ENCODE data around the gene PIGU. TPM values are rescaled to one million over a fixed set of nuclear protein-coding genes. Genes with fewer than 3 reads are reported as not detected.
"Not testable (repeated sequence)": the region's sequence is repeated elsewhere in the genome, so short reads cannot be mapped to it uniquely, and the experiment has no call there.

PIGU gene, protein sequence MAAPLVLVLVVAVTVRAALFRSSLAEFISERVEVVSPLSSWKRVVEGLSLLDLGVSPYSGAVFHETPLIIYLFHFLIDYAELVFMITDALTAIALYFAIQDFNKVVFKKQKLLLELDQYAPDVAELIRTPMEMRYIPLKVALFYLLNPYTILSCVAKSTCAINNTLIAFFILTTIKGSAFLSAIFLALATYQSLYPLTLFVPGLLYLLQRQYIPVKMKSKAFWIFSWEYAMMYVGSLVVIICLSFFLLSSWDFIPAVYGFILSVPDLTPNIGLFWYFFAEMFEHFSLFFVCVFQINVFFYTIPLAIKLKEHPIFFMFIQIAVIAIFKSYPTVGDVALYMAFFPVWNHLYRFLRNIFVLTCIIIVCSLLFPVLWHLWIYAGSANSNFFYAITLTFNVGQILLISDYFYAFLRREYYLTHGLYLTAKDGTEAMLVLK
- total RNA-seq, result 20.7 and 26.1 TPM in 2 replicates

DNA sequence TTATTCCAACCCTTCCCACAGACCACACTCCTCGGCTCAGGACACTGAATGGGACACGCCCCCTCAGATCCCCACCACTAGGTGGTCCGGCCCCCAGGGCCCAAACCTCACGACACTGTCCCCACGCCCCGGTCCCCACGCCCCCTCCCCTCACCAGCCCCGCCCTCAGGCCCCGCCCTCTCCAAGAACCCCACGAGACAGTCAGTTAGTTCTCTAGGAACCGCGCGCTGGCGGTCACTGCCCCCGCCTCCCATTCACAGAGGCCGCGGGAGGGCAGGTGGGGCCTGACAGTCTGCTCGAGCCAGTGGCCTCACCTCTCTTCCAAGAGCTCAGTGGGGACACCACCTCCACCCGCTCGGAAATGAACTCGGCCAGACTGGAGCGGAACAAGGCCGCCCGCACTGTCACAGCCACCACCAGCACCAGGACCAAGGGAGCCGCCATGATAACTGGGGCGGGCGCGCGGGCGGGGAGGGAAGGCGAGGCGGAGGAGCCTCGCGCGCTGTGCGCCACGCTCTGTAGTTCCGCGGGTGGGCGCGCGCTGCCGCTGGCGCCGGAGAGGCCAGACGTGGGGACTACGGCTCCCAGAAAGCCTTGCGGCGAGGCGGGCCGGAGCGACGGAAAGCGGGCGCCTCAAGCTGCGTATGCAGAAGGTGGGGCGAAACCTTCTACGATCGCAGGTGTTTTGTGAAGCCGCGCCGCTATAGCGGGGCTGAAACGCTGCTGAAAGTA is at the start of gene PIGU:
PIGU (minus strand) TSS at position 451 of the 732 bp plus-strand sequence; CDS start at position 444, 7 bp downstream.
- no peaks in the 10 kb centered on the region for H3K36me3 ChIP-seq (ENCODE audit: control insufficient read depth, insufficient read depth, low read length)
- H3K4me3 ChIP-seq (ENCODE audit: low read depth, low read length), result peak within 1 kb of the TSS; percentile 87
- DNase-seq (ENCODE audit: low read depth), result peak; percentile 80
- TF ChIP-seq, protein P1, sequence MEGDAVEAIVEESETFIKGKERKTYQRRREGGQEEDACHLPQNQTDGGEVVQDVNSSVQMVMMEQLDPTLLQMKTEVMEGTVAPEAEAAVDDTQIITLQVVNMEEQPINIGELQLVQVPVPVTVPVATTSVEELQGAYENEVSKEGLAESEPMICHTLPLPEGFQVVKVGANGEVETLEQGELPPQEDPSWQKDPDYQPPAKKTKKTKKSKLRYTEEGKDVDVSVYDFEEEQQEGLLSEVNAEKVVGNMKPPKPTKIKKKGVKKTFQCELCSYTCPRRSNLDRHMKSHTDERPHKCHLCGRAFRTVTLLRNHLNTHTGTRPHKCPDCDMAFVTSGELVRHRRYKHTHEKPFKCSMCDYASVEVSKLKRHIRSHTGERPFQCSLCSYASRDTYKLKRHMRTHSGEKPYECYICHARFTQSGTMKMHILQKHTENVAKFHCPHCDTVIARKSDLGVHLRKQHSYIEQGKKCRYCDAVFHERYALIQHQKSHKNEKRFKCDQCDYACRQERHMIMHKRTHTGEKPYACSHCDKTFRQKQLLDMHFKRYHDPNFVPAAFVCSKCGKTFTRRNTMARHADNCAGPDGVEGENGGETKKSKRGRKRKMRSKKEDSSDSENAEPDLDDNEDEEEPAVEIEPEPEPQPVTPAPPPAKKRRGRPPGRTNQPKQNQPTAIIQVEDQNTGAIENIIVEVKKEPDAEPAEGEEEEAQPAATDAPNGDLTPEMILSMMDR (IDR thresholded peaks at IDR 0.05; ENCODE audit: insufficient read depth, low read length, poor library complexity, severe bottlenecking), result no peak
- no peaks in the 10 kb centered on the region for H3K27me3 ChIP-seq (ENCODE audit: control insufficient read depth, insufficient read depth, low read length)

DNA sequence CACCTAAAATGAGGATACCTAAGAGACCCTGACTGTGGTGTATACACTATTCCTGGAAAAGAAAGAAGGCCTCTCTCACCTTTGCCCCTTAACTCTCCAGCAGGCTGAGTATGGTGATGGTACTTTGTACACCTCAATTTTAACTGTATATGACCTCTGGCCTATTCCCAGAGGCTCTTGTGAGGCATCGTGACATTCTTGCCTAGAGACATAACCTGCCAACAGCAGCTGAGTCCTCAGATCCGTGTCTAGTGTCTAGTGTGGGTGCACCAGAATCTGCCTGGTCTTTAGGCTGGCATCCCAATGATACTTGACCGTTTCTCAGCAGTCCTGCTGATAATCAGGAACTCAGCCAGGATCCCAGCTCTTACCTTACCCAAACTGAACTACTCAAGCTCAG is 47.3 kb upstream of the PIGU start:
- no peaks in the 10 kb centered on the region for H3K36me3 ChIP-seq (ENCODE audit: control insufficient read depth, insufficient read depth, low read length)

DNA sequence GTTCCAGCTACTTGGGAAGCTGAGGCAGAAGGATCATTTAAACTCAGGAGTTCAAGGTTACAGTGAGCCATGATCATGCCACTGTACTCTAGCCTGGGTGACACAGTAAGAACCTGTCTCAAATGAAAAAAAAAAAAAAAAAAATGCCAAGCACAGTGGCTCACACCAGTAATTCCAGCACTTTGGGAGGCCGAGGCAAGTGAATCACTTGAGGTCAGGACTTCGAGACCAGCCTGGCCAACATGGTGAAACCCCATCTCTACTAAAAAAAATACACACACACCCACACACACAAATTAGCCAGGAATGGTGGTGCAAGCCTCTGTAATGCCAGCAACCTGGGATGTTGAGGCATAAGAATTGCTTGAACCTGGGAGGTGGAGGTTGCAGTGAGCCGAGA is 45.7 kb upstream of the PIGU start:
- not testable (repeated sequence) for DNase-seq (ENCODE audit: low read depth); H3K36me3 ChIP-seq (ENCODE audit: control insufficient read depth, insufficient read depth, low read length); H3K27me3 ChIP-seq (ENCODE audit: control insufficient read depth, insufficient read depth, low read length); H3K4me3 ChIP-seq (ENCODE audit: low read depth, low read length)

More for the DNA sequence above, 47.3 kb upstream of the PIGU start:
- DNase-seq (ENCODE audit: low read depth), result no peak
- Histone ChIP-seq H3K27me3 (ENCODE audit: control insufficient read depth, insufficient read depth, low read length) (no peaks in the 10 kb centered on the region), H3K4me3 (ENCODE audit: low read depth, low read length) (no peak overlapping the region)
- TF ChIP-seq, protein P1 (IDR thresholded peaks at IDR 0.05; ENCODE audit: insufficient read depth, low read length, poor library complexity, severe bottlenecking), result no peak

DNA sequence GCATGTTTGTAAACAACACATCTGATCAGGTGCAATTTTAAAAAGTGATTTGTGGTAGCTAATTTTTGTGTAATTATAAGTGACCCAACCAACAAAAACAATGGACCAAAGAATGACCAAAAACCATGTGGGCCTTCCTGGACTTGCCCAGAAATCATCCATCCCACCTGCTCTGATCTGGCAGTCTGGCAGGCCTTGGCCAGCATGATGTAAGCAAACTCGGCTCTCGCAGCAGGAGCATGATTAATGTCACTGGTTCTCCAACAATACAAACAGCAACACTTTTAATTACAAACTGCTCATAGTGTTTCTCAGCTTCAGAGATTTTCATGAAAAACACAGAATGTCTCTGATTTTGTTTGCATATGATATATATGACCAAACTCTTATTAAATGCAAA is 43.4 kb upstream of the PIGU start:
- no peaks in the 10 kb centered on the region for H3K36me3 ChIP-seq (ENCODE audit: control insufficient read depth, insufficient read depth, low read length)
- no peak overlapping the region for H3K4me3 ChIP-seq (ENCODE audit: low read depth, low read length)
- DNase-seq (ENCODE audit: low read depth), result no peak
- H3K27me3 ChIP-seq (ENCODE audit: control insufficient read depth, insufficient read depth, low read length), result no peaks in the 10 kb centered on the region
- TF ChIP-seq, protein P1 (IDR thresholded peaks at IDR 0.05; ENCODE audit: insufficient read depth, low read length, poor library complexity, severe bottlenecking), result no peak

DNA sequence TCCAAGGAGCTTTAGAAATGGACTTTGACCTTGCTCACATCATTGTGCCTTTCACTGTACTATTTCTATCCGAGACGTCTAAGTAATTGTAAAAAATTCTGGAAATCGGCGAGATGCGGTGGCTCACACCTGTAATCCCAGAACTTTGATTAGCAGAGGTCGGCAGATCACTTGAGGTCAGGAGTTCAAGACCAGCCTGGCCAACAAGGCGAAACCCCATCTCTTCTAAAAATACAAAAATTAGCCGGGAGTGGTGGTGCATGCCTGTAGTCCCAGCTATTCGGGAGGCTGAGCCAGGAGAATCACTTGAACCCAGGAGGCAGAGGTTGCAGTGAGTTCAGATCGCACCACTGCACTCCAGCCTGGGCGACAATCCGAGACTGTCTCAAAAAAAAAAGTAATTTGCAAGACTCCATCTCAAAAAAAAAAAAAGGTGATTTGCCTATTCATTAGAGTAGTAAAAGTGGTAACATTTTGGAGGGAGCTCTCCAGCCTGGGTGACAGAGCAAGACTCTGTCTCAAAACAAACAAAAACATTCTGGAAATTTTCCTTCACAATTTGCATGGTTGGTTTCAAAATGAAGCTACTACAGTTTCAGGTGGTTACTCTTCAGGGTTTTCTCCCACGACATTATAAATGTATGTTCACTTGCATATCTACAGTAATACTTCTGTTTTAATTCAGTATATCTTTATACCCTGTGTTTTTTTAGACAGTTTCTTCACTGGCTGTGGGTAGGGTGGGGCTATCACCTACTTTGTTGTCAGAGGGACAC is 42.5 kb upstream of the PIGU start:
- H3K27me3 ChIP-seq (ENCODE audit: control insufficient read depth, insufficient read depth, low read length); DNase-seq (ENCODE audit: low read depth); H3K36me3 ChIP-seq (ENCODE audit: control insufficient read depth, insufficient read depth, low read length); H3K4me3 ChIP-seq (ENCODE audit: low read depth, low read length): not testable (repeated sequence)

DNA sequence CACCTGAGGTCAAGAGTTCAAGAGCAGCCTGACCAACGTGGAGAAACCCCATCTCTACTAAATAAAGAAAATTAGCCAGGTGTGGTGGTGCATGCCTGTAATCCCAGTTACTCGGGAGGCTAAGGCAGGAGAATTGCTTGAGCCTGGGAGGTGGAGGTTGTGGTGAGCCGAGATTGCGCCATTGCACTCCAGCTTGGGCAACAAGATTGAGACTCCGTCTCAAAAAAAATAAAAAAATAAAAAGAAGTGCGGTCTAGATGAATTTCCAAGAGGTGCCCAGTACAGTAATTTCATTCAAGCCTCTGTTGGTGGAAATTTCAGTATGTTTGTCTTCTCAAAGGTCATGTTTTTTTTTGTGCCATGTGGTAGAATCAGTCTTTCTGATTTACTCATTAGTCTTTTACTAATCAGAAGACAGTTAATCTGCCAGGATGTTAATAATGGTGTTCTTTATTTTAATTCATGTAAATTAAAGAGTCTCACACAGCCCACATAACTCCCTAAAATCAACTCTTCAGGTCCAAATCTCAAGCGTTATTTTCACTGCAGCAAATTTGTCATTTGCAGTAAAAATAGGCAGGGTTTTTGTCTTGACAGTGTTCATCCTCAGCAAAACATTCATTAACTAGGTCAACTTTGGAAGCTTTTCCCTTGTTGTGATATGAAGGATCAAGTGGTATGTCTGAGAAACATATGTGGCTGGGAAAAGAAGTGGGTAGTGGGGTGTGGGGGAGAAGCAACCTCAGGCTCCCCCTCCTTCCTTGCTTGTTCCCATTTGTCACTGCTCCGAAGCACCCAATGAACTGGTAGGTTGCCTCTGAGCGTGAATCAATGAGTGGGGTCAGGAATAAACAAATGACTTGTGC is 40.6 kb upstream of the PIGU start:
- no peak for DNase-seq (ENCODE audit: low read depth)
- no peaks in the 10 kb centered on the region for H3K27me3 ChIP-seq (ENCODE audit: control insufficient read depth, insufficient read depth, low read length)
- H3K4me3 ChIP-seq (ENCODE audit: low read depth, low read length), result no peak overlapping the region
- TF ChIP-seq, protein P1 (IDR thresholded peaks at IDR 0.05; ENCODE audit: insufficient read depth, low read length, poor library complexity, severe bottlenecking), result no peak
- H3K36me3 ChIP-seq (ENCODE audit: control insufficient read depth, insufficient read depth, low read length), result no peaks in the 10 kb centered on the region

Data from kidney epithelial cell (primary cell).